GM21529 (cell line): Measurements from ENCODE around the gene ANKRD53.

Experiments
- ATAC-seq: cut with Tn5 transposase; IDR thresholded peaks from one replicate; pipeline ENCODE4 v1.9.1; 2021; ENCODE audit not compliant: unreplicated experiment

ANKRD53 gene

GRCh38 chr2:70964133-70964532 lies 14.3 kb upstream of the ANKRD53 start:
- ATAC-seq = no peak

- ATAC-seq = peak; percentile 94
These were observed 13.6 kb upstream of the ANKRD53 start for GRCh38 chr2:70964596-70965386.

- ATAC-seq = no peak
These were observed 12.9 kb upstream of the ANKRD53 start for GRCh38 chr2:70965506-70965905.

- ATAC-seq = no peak
These were observed 11.7 kb upstream of the ANKRD53 start for GRCh38 chr2:70966681-70967080.

GRCh38 chr2:70967189-70967588 lies 11.2 kb upstream of the ANKRD53 start:
- ATAC-seq = no peak

- ATAC-seq = no peak
These were observed 3.8 kb upstream of the ANKRD53 start for GRCh38 chr2:70974592-70974991.

- ATAC-seq = no peak
These were observed 3.2 kb upstream of the ANKRD53 start for GRCh38 chr2:70975237-70975636.

- ATAC-seq = no peak
These were observed 725 bp upstream of the ANKRD53 start for GRCh38 chr2:70977605-70978205.

- ATAC-seq = no peak
These were observed 704 bp downstream of the ANKRD53 start for GRCh38 chr2:70979180-70979488.

- ATAC-seq = no peak
These were observed 1.2 kb downstream of the ANKRD53 start for GRCh38 chr2:70979626-70980025.

GRCh38 chr2:70981421-70981820 lies 3.0 kb downstream of the ANKRD53 start:
- no peak for ATAC-seq

- ATAC-seq = no peak
These were observed 3.7 kb downstream of the ANKRD53 start for GRCh38 chr2:70981866-70982810.

GRCh38 chr2:70982971-70983370 lies 4.5 kb downstream of the ANKRD53 start:
- no peak for ATAC-seq

GRCh38 chr2:70983506-70984227 lies 5.2 kb downstream of the ANKRD53 start:
- no peak for ATAC-seq

- ATAC-seq = no peak
These were observed 5.8 kb downstream of the ANKRD53 start for GRCh38 chr2:70984228-70984575.

GRCh38 chr2:70984576-70985282 lies 6.3 kb downstream of the ANKRD53 start:
- peak; percentile 93 for ATAC-seq

- ATAC-seq = no peak
These were observed 6.9 kb downstream of the ANKRD53 start for GRCh38 chr2:70985283-70985688.

GRCh38 chr2:70985956-70986355 lies 7.5 kb downstream of the ANKRD53 start:
- ATAC-seq = no peak

GRCh38 chr2:70986499-70987189 lies 8.2 kb downstream of the ANKRD53 start:
- ATAC-seq = no peak

- no peak for ATAC-seq
These were observed 9.0 kb downstream of the ANKRD53 start for GRCh38 chr2:70987386-70987785.
